Glomerular visceral epithelial cell (primary cell): ENCODE data around the gene GGA1.

Experiments used
- DNase-seq: peaks from one replicate; pipeline ENCODE4 v3.0.0-alpha.2; 2016; ENCODE audit errors: extremely low spot score

Gene GGA1

GRCh38 chr22:37674951-37675929, 66.6 kb downstream of the GGA1 start, which contains the start of gene LGALS1:
TSS of gene LGALS1 (plus strand) at chr22:37675636. CDS start at chr22:37675703, 67 bp downstream.
- DNase-seq = peak; percentile 95

GRCh38 chr22:37675930-37676735, 67.5 kb downstream of the GGA1 start:
- DNase-seq = peak; percentile 40

GRCh38 chr22:37676736-37677492, 68.3 kb downstream of the GGA1 start:
- peak; percentile 96 for DNase-seq

- no peak for DNase-seq
These were observed 68.9 kb downstream of the GGA1 start for GRCh38 chr22:37677493-37677974.

GRCh38 chr22:37678372-37678771, 69.7 kb downstream of the GGA1 start:
- no peak for DNase-seq

- DNase-seq = no peak
These were observed 71.0 kb downstream of the GGA1 start for GRCh38 chr22:37679670-37680069.

GRCh38 chr22:37680191-37680851, 71.7 kb downstream of the GGA1 start:
- no peak for DNase-seq

- DNase-seq = peak; percentile 32
These were observed 72.4 kb downstream of the GGA1 start for GRCh38 chr22:37681001-37681424.

GRCh38 chr22:37681556-37682049, 73.0 kb downstream of the GGA1 start:
- peak; percentile 76 for DNase-seq
